LNCaP clone FGC (cell line): ENCODE results near the gene SPANXD.

ENCODE experiments used
- DNase-seq: peaks from one replicate; pipeline ENCODE4 v3.0.0-alpha.2; 2011; ENCODE audit warnings: low read depth
- H3K4me3 ChIP-seq: 2 replicates; pipeline ENCODE4 v1.5.1; 2011; ENCODE audit warnings: mild to moderate bottlenecking, low read depth, low read length, control low read depth
- TF ChIP-seq, protein P1 (sequence below): IDR thresholded peaks from 2 replicates; pipeline ENCODE4 v1.5.1; 2012; ENCODE audit warnings: mild to moderate bottlenecking; ENCODE audit not compliant: control insufficient read depth, insufficient read depth; ENCODE audit errors: extremely low read depth

Gene SPANXD

DNA sequence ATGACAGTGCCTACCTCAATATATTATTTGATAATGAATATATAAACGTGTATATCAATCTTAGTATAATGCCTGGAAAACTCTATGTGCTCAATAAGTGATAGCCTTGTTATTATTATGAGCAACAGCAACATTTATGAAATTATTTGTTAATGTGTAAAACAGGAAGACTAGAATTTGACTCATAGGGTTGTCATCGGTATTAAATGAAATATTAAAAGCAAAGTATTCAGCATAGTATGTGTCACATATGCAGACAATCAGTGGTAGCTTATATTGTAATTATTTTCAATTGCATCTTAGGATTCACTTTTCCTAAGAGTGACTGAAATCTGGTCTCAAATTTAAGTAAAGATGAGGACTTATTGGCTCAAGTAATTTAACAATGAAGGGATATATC, 24.6 kb downstream of the SPANXD start:
- no peak overlapping the region for H3K4me3 ChIP-seq
- no peak for DNase-seq
- TF ChIP-seq, protein P1, sequence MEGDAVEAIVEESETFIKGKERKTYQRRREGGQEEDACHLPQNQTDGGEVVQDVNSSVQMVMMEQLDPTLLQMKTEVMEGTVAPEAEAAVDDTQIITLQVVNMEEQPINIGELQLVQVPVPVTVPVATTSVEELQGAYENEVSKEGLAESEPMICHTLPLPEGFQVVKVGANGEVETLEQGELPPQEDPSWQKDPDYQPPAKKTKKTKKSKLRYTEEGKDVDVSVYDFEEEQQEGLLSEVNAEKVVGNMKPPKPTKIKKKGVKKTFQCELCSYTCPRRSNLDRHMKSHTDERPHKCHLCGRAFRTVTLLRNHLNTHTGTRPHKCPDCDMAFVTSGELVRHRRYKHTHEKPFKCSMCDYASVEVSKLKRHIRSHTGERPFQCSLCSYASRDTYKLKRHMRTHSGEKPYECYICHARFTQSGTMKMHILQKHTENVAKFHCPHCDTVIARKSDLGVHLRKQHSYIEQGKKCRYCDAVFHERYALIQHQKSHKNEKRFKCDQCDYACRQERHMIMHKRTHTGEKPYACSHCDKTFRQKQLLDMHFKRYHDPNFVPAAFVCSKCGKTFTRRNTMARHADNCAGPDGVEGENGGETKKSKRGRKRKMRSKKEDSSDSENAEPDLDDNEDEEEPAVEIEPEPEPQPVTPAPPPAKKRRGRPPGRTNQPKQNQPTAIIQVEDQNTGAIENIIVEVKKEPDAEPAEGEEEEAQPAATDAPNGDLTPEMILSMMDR: no peak

DNA sequence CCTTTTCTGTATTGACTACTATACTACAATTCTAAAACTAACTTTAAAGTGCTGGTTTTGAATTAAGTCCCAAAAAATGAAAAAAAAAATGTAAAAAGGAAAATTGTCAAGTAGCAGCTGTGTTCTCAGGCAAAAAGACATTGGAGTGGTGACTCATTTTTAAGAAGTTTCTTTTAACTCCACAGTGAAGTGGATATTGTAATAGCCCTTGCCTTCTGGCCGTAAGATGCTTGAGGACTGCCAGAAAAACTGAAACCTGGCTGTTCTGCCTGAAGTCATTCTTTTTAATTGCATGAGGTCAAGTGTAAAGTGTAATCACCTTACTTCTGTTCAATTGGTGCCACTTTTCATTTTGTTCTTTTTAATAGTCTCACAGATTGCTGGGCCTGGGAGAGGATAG, 28.9 kb downstream of the SPANXD start:
- H3K4me3 ChIP-seq: no peak overlapping the region
- TF ChIP-seq, protein P1: no peak
- DNase-seq: no peak

DNA sequence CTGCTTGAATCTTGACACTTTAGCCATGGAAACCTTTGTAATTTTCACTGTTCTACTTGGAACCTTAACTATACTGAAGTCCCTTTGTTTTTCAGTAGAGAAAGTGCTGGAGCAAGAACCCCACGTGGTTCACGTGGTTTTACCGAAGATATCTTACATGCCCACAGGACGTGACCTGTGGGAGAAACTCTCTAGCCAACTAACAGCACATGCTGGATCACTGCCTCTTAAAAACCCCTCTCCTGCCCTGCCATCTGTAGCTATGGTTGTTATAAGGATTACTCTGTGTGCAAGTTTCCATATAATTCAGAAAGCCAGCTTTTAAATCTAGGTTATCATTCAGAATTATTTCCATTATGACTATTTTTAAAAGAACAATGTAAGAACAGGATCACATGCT, 30.2 kb downstream of the SPANXD start:
- TF ChIP-seq, protein P1: no peak
- DNase-seq: no peak
- H3K4me3 ChIP-seq: no peak overlapping the region

DNA sequence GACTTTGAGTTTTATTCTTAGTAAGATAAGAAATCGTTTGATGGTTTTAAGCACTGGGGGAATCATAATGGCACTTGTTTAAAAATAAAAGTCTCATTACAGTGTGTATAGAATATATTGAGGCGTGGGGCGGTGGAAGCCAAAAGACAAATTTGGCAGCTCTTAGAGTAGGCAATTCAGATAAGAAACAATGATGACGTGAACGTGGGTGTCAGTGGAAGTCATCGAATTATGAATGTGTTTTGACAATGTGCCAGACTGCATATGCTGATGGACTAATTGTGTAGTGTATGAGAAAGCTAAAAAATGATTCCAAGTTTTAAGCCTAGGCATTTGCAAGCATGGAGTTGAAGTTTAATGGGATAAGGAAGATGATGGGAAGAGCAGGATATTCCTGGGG, 35.8 kb downstream of the SPANXD start:
- TF ChIP-seq, protein P1: no peak
- DNase-seq: no peak
- no peak overlapping the region for H3K4me3 ChIP-seq

DNA sequence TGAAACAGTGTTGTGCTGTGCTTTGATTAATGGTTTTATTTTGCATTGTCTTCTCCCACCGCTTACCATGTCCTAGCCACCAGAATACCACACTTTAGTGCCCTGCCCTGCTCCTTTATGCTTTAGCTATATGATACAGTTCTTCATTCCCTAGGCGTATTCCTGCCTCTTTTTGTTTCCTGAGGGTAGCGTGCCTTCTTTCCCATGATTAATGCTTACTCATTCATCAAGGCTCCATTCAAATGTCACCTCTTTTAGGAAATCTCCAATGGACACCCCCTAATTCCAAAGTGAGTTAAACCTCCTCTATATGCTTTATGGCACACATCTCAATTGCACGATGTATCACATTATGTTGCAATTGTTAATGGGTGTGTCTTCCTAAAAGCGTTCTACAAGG, 46.3 kb downstream of the SPANXD start:
- no peak overlapping the region for H3K4me3 ChIP-seq
- TF ChIP-seq, protein P1: no peak
- DNase-seq: no peak
